ENCODE data around the gene HUWE1. TPM values are rescaled to one million over a fixed set of nuclear protein-coding genes. Genes with fewer than 3 reads are reported as not detected.
A peak's percentile ranks its signal among the peaks of the same experiment; 100 is the strongest.

Gene HUWE1
- total RNA-seq, result 100 to 1,000 TPM; 107 to 206 TPM

GRCh38 chrX:53686151-53686885, at the start of gene HUWE1:
Gene HUWE1, minus strand, starts transcription at chrX:53686719. Its CDS starts 32,612 bp downstream, at chrX:53654107.
- H3K27ac ChIP-seq, result peak within 1 kb of the TSS; percentile 91 to 92
- WGBS, result 0% methylated on average over 4 of the region's 61 CpGs
- H3K4me1 ChIP-seq (replicated peaks), result no peaks in the 10 kb centered on the region
- H3K36me3 ChIP-seq, result no peaks in the 10 kb centered on the region
- no peaks in the 10 kb centered on the region for H3K27me3 ChIP-seq (replicated peaks; ENCODE audit: insufficient read depth)
- TF ChIP-seq POLR2A (IDR thresholded peaks at IDR 0.05) (peak; percentile 30), POLR2AphosphoS5 (IDR thresholded peaks at IDR 0.05) (peak; percentile 34), CTCF (IDR thresholded peaks at IDR 0.05) (no peak)
- H3K9me3 ChIP-seq, result no peaks in the 10 kb centered on the region
- H3K4me3 ChIP-seq, result peak within 1 kb of the TSS; percentile 52 to 61
- DNase-seq (ENCODE audit: low spot score), result peak; percentile 66
- intact Hi-C loops (cut with DNase I), result loop anchor here (10.0 kb wide), 1 partner anchor 358 kb away; the partner anchor contains the start of gene PHF8

GRCh38 chrX:53732797-53733196, 46.3 kb upstream of the HUWE1 start:
- no peaks in the 10 kb centered on the region for H3K4me1 ChIP-seq (replicated peaks)
- 62% methylated on average over 2 of the region's 2 CpGs for WGBS

GRCh38 chrX:53729751-53730150, 43.2 kb upstream of the HUWE1 start:
- H3K27ac ChIP-seq, result no peak overlapping the region
- WGBS, result 0% methylated on average over 1 of the region's 1 CpG
- TF ChIP-seq CTCF (IDR thresholded peaks at IDR 0.05) (no peak), POLR2AphosphoS5 (IDR thresholded peaks at IDR 0.05) (no peak), POLR2A (IDR thresholded peaks at IDR 0.05) (no peak)
- H3K36me3 ChIP-seq, result no peaks in the 10 kb centered on the region
- H3K9me3 ChIP-seq, result no peaks in the 10 kb centered on the region
- intact Hi-C loops (cut with DNase I), result no loop called here
- DNase-seq (ENCODE audit: low spot score), result no peak
- no peaks in the 10 kb centered on the region for H3K4me1 ChIP-seq (replicated peaks)
- H3K4me3 ChIP-seq, result no peak overlapping the region
- H3K27me3 ChIP-seq (replicated peaks; ENCODE audit: insufficient read depth), result no peaks in the 10 kb centered on the region

More at GRCh38 chrX:53732797-53733196, 46.3 kb upstream of the HUWE1 start:
- no peak overlapping the region for H3K4me3 ChIP-seq
- H3K27ac ChIP-seq, result no peak overlapping the region
- H3K27me3 ChIP-seq (replicated peaks; ENCODE audit: insufficient read depth), result no peaks in the 10 kb centered on the region
- intact Hi-C loops (cut with DNase I), result no loop called here
- no peak for DNase-seq (ENCODE audit: low spot score)
- H3K9me3 ChIP-seq, result no peaks in the 10 kb centered on the region
- H3K36me3 ChIP-seq, result no peaks in the 10 kb centered on the region
- TF ChIP-seq CTCF (IDR thresholded peaks at IDR 0.05) (no peak), POLR2AphosphoS5 (IDR thresholded peaks at IDR 0.05) (no peak), POLR2A (IDR thresholded peaks at IDR 0.05) (no peak)

- WGBS, result 74% methylated on average over 2 of the region's 2 CpGs
- Histone ChIP-seq H3K9me3 (no peaks in the 10 kb centered on the region), H3K4me1 (replicated peaks) (no peaks in the 10 kb centered on the region), H3K4me3 (no peak overlapping the region), H3K36me3 (no peaks in the 10 kb centered on the region), H3K27me3 (replicated peaks; ENCODE audit: insufficient read depth) (no peaks in the 10 kb centered on the region), H3K27ac (no peak overlapping the region)
- intact Hi-C loops (cut with DNase I), result no loop called here
- no peak for DNase-seq (ENCODE audit: low spot score)
- TF ChIP-seq POLR2AphosphoS5 (IDR thresholded peaks at IDR 0.05) (no peak), CTCF (IDR thresholded peaks at IDR 0.05) (no peak), POLR2A (IDR thresholded peaks at IDR 0.05) (no peak)
These were observed 42.0 kb upstream of the HUWE1 start for GRCh38 chrX:53728506-53728905.

GRCh38 chrX:53724872-53725271, 38.4 kb upstream of the HUWE1 start:
- Histone ChIP-seq H3K4me3 (no peak overlapping the region), H3K36me3 (no peaks in the 10 kb centered on the region), H3K27me3 (replicated peaks; ENCODE audit: insufficient read depth) (no peaks in the 10 kb centered on the region), H3K9me3 (no peaks in the 10 kb centered on the region), H3K4me1 (replicated peaks) (no peaks in the 10 kb centered on the region), H3K27ac (no peak overlapping the region)
- intact Hi-C loops (cut with DNase I), result no loop called here
- DNase-seq (ENCODE audit: low spot score), result no peak
- TF ChIP-seq POLR2AphosphoS5 (IDR thresholded peaks at IDR 0.05) (no peak), CTCF (IDR thresholded peaks at IDR 0.05) (no peak), POLR2A (IDR thresholded peaks at IDR 0.05) (no peak)
- WGBS, result 88% methylated on average over 2 of the region's 5 CpGs
